HG03097 (cell line): ENCODE data around the gene KRTAP4-6.
"Not testable (repeated sequence)": the region's sequence is repeated elsewhere in the genome, so short reads cannot be mapped to it uniquely, and the experiment has no call there.

Experiments
- ATAC-seq: cut with Tn5 transposase; IDR thresholded peaks from one replicate; pipeline ENCODE4 v1.9.1; 2021; ENCODE audit not compliant: unreplicated experiment, low FRiP score

The KRTAP4-6 gene

GRCh38 chr17:41148971-41149651, 8.8 kb upstream of the KRTAP4-6 start:
- not testable (repeated sequence) for ATAC-seq

- ATAC-seq = no peak
Observed at GRCh38 chr17:41147531-41148204, 7.3 kb upstream of the KRTAP4-6 start.

- no peak for ATAC-seq
Observed at GRCh38 chr17:41145261-41145660, 4.9 kb upstream of the KRTAP4-6 start.

GRCh38 chr17:41144846-41145245, 4.5 kb upstream of the KRTAP4-6 start:
- ATAC-seq = no peak

GRCh38 chr17:41141361-41141760, 1.0 kb upstream of the KRTAP4-6 start:
- no peak for ATAC-seq

- not testable (repeated sequence) for ATAC-seq
Observed at GRCh38 chr17:41139865-41140264, 479 bp downstream of the KRTAP4-6 start.

GRCh38 chr17:41133880-41134735, 6.2 kb downstream of the KRTAP4-6 start:
- ATAC-seq = no peak

GRCh38 chr17:41131979-41132378, 8.4 kb downstream of the KRTAP4-6 start:
- no peak for ATAC-seq

GRCh38 chr17:41127371-41127770, 13.0 kb downstream of the KRTAP4-6 start:
- ATAC-seq = no peak

- ATAC-seq = no peak
Observed at GRCh38 chr17:41126412-41126811, 13.9 kb downstream of the KRTAP4-6 start.

- ATAC-seq = no peak
Observed at GRCh38 chr17:41125064-41125463, 15.3 kb downstream of the KRTAP4-6 start.

GRCh38 chr17:41123991-41124371, 16.4 kb downstream of the KRTAP4-6 start, which contains the start of gene KRTAP4-12:
TSS of gene KRTAP4-12 (minus strand) at chr17:41124182. CDS start at chr17:41124122, 60 bp downstream.
- ATAC-seq = not testable (repeated sequence)

- ATAC-seq = not testable (repeated sequence)
Observed at GRCh38 chr17:41123292-41123990, 16.9 kb downstream of the KRTAP4-6 start.

- ATAC-seq = no peak
Observed at GRCh38 chr17:41121742-41122141, 18.6 kb downstream of the KRTAP4-6 start.

GRCh38 chr17:41119696-41120690, 20.4 kb downstream of the KRTAP4-6 start:
- ATAC-seq = not testable (repeated sequence)

GRCh38 chr17:41118721-41119120, 21.6 kb downstream of the KRTAP4-6 start:
- no peak for ATAC-seq

- ATAC-seq = not testable (repeated sequence)
Observed at GRCh38 chr17:41117846-41118386, 22.4 kb downstream of the KRTAP4-6 start, which contains the start of gene KRTAP4-11. TSS of gene KRTAP4-11 (minus strand) at chr17:41118373. CDS start at chr17:41118315, 58 bp downstream.

- ATAC-seq = no peak
Observed at GRCh38 chr17:41116297-41116696, 24.0 kb downstream of the KRTAP4-6 start.
